SIG-M5 treated with dmso at 0.1 percent for 504 hours (cell line): ENCODE results near the gene IGSF8.
A peak's percentile ranks its signal among the peaks of the same experiment; 100 is the strongest.

Experiments
- DNase-seq: peaks from one replicate; lab custom pipeline; 2025; ENCODE audit not compliant: unreplicated experiment; lab: John Stamatoyannopoulos, UW

Gene IGSF8

DNA sequence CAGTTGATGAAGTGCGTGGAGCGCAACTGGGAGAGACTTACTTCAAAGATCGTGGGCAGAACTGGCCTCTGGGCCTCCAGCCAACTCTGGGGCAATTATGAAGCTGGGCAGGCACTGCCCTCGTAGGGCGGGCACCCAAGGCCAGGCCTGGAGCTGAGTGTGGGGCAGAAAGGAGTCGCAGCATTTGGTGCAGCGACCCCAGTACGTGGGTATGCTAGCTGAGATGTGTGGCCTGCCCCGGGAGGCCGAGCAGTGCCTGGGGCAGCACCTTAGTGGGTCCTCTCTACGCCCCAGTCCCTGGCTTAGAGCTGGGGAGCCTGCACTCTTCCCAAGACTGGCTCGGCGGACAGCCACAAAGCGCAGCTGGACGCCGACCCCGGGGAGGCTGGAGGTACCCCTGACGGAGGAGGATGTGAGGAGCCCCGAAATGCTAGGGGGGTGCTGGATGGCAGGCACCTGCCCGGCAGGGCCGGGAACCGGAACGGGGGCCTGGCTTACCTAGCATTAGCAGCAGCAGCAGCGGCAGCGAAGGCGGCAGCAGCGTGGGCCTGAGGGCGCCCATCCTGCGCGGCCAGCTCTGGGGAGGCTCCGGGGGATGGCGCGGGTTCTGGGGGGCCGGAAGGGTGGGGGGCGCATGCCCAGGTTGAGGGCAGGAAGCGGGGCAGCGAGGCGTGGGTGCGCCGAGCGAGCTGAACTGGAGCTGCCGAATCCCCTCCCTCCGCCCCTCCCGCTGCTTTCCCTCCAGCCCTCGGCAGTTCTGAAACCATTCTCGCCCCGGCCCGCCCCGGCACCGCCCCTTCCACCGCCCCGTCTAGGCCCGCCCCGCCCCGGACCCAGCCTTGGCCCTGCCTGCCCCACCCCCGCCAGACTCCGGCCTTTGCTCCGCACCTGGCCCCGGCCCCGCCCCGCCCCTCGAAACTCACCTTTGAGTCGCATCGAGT lies at the start of gene IGSF8:
TSS of gene IGSF8 (minus strand) at position 709 of the 941 bp plus-strand sequence. CDS start at position 562, 147 bp downstream.
- DNase-seq = peak; percentile 87

DNA sequence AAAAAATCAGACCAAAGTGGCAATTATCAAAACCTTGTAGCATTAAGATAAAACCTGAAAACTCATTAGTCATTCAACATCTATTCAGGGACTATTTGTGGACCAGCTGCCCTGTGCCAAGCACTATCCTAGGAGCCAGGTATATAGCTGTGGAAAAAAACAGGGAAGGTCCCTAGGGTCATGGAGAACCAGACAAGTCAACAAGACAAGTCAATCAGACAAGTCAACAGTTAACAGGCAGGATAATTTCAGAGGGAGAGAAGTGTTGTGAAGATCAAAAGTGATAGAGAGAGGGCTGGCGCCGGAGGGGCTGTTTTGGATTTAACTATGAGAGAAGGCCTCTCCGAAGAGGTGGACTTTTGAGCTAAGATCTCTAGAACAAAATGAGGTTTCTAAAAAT lies 49.7 kb upstream of the IGSF8 start:
- DNase-seq = no peak

- DNase-seq = no peak
Observed at GRCh38 chr1:160146107-160146506, 47.7 kb upstream of the IGSF8 start.

DNA sequence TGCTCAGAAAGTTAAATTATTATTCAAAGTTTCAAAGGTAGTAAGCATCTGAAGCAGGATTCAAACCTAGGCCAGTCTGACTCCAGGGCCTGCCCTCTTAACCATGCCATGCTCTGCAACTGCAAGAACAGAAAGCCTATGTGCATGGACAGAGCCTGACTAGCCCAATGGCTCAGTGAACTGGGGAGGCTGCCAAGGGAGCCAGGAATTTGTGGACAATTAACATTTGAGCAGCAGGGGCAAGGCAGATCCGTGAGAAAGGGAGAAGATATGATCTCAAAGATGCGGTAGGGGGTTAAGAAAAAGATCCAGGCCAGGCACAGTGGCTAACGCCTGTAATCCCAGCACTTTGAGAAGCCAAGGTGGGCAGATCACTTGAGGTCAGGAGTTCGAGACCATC lies 46.5 kb upstream of the IGSF8 start:
- DNase-seq = no peak

DNA sequence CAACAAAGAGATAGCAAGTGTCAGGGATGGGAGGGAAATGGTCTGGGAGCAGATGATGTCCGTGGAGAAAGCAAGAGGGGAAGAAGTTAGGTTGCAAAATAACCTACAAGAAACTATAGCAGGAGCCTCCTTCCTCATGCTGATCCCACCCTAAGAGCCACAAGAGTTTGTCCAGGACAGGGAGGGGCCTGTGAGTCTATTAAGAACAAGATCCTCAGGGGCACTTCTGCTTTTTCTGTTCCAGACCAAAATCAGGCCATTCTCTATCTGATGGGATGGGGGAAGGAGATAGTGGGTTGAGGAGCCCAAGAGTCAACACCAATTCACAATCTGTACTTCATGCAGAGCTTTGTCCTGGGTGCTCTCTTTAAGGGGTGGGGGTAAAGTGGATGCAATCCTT lies 45.3 kb upstream of the IGSF8 start:
- peak; percentile 98 for DNase-seq

DNA sequence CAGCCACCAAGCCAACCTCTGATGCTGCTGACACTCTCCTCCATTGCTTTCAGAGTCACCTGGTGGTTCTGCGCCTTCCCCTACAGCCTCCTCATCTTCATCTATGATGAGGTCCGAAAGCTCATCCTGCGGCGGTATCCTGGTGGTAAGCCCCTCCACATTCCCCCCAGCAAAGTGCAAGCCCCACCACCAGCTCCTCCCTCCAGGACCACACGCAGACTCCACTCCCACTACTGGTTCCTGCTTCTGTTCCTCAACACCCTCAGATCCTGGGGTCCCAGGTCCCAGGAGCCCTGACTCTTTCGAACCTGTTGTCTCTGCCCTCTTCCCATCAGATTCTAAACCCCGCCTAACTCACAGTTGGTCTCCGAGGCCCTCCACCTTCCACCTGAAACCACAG lies 41.4 kb upstream of the IGSF8 start:
- no peak for DNase-seq

- DNase-seq = no peak
Observed at GRCh38 chr1:160137216-160137862, 38.9 kb upstream of the IGSF8 start.

DNA sequence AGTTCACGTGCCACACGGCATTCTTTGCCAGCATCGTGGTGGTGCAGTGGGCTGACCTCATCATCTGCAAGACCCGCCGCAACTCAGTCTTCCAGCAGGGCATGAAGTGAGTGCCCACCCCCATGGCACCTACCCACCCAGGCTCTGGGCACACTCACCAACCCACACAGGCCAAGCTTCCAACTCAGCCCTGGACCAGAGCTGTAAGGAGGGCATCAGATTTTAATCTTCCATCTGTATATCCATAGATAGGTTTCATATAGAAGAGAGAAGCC lies 38.4 kb upstream of the IGSF8 start:
- DNase-seq = no peak

- DNase-seq = no peak
Observed at GRCh38 chr1:160136121-160136925, 37.9 kb upstream of the IGSF8 start.

DNA sequence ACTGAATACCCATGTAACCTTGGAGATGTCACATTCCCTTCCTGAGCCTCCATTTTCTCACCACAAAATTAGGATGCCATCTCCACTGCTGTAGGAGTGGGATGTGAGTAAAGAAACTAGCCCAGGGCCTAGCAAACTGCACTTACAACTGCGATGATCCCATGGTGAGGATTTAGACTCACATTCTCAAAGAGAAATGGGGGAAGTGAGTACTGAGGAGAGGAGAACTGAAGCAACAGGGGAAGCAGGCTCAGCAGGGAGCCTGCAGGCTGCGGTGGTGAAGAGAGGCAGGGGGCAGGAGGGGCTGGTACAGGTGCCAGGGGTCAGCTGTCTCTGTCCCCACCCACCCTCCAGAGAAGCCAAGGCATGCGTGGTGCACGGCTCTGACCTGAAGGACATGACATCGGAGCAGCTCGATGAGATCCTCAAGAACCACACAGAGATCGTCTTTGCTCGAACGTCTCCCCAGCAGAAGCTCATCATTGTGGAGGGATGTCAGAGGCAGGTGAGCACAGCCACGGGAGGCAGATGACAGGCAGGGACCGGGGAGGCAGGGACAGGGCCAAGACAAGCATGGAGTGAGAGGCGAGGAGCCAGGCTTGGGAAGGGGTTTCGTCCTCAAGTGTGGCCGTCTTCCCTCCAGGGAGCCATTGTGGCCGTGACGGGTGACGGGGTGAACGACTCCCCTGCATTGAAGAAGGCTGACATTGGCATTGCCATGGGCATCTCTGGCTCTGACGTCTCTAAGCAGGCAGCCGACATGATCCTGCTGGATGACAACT lies 36.6 kb upstream of the IGSF8 start:
- peak; percentile 93 for DNase-seq

DNA sequence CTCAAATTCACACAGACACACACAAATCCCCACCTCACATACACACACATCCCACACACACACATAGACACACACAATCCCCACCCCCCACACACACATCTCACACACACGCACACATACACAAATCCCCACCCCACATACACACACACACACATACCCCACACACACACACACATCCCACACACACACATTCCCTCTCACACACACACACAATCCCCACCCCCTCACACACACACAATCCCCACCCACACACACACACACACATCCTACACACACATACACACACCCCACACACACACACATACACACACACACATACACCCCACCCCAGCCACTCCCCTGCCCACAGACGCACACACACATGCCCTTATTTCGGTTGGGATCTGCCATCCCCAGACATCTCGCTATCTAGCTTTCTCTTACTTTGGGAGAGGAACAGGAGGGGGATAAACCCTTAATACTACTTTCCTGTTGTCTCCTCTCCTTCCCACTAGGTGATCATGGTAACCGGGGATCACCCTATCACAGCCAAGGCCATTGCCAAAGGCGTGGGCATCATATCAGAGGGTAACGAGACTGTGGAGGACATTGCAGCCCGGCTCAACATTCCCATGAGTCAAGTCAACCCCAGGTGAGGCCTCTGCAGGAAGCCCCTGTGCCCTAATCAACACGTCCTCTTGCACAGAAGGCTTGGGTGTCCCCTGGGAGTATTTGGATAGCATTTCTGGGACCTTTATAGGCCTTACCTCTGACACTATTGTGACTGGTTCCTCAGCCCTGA lies 35.8 kb upstream of the IGSF8 start:
- no peak for DNase-seq

DNA sequence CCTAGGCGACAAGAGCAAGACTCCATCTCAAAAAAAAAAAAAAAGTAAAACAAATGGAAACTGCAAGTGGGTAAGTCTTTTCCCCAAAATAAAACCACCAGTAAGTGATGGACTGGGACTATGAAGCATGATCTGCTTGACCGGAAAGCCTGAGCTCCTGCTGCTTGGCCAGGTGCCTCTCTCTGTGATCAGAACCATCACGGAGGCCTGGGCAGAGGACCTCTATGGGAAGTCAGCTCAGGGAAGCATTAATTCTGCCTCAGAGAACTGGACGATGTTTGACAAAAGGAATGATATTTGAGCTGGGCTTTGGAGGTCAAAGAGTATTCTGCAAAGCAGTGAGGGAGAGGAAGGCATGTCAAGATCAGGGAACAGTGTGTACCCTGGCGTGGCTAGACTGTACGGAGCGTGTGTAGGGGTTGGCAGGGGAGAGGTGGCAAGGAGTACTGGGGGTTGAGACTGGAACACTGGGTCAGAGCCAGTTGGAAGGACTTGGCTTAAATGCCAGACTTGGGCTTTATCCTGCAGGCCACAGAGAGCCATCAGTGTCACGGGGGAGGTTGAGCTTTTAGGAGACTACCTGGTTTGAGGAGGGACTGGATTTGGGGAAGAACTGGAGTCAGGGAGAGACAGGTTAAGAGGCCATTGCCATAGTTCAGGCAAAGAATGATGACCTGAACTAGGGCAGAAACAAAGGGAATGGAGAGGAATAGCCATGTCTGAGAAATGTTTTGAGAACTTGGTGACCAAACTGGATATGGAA lies 33.6 kb upstream of the IGSF8 start:
- no peak for DNase-seq

- no peak for DNase-seq
Observed at GRCh38 chr1:160130939-160131338, 32.5 kb upstream of the IGSF8 start.

DNA sequence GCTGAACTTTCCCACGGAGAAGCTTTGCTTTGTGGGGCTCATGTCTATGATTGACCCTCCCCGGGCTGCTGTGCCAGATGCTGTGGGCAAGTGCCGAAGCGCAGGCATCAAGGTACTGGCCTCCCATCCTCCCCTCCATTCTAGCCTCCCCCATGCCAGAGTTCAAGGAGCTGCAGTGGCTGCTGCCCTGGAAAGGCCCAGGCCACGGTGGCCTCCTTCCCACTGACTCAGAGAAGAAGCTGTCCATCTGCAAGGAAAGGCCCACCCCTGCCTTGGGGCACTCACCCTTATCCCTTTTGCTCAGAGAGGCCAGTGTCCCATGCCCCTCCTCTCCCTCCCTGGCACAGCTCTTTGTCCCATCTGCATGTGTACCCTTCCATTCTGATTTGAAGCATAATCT lies 32.1 kb upstream of the IGSF8 start:
- no peak for DNase-seq

- no peak for DNase-seq
Observed at GRCh38 chr1:160129966-160130365, 31.5 kb upstream of the IGSF8 start.

DNA sequence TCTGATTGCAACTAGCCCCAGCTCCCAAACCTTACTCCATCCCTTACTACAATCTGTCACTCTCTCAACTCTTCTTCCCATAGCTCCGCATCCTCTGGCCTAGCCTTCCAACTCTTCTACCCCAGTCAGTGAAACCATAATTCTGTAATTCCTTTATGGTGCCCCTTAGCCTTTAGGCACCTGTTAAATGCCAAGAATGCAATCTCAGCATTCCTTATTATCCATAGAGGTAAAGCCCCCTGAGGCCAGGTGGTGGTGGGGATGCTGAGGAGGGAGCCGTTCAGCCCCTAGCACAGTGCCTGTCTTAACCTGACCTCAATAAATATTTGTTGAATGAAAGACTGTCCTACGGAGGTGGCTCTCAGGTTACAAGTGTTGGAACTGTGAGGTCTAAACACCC lies 31.1 kb upstream of the IGSF8 start:
- DNase-seq = no peak

DNA sequence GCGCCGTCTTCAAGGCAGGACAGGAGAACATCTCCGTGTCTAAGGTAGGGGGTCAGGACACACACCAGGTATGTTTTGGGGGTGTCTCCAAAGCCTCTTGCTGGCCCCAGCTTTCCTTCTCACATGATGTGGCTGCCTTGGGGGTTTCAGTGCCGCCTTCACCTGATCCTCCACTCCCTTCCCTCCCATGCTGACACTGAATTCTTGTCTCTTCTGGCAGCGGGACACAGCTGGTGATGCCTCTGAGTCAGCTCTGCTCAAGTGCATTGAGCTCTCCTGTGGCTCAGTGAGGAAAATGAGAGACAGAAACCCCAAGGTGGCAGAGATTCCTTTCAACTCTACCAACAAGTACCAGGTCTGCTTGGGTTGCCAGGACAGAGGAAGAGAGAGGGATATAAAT lies 30.6 kb upstream of the IGSF8 start:
- DNase-seq = no peak

DNA sequence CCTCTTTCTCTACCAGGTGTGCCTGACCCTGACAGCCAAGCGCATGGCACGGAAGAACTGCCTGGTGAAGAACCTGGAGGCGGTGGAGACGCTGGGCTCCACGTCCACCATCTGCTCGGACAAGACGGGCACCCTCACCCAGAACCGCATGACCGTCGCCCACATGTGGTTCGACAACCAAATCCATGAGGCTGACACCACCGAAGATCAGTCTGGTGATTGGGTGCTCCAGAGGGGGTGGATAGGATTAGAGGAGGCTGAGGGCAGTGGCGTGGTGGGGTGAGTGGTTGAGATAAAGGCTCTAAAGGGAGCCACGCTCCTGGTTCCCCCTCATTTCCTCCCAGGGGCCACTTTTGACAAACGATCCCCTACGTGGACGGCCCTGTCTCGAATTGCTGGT lies 30.2 kb upstream of the IGSF8 start:
- DNase-seq = no peak

- DNase-seq = peak; percentile 13
Observed at GRCh38 chr1:160127865-160128523, 29.6 kb upstream of the IGSF8 start.
